ENCODE measurements around the gene OR2B6.

- TF ChIP-seq CTCF (IDR thresholded peaks at IDR 0.05): no peak
- TF ChIP-seq POLR2A (IDR thresholded peaks at IDR 0.05): no peak
Measured at GRCh38 chr6:28001351-28001750, 44.3 kb downstream of the OR2B6 start.
